Progenitor cell of endocrine pancreas (in vitro differentiated cells): ENCODE data around the gene IL22RA2. TPM values are rescaled to one million over a fixed set of nuclear protein-coding genes. Genes with fewer than 3 reads are reported as not detected.

Experiments used
- DNase-seq: peaks from one replicate; pipeline ENCODE4 v3.0.0; 2021; ENCODE audit warnings: low spot score; ENCODE audit not compliant: unreplicated experiment
- H3K27ac Mint-ChIP-seq: 2 replicates; pipeline ENCODE4 v1.8.0; 2021; ENCODE audit warnings: mild to moderate bottlenecking, moderate library complexity, mixed read lengths
- H3K27me3 Mint-ChIP-seq: 2 replicates; pipeline ENCODE4 v1.8.0; 2021; ENCODE audit warnings: mixed read lengths
- H3K36me3 Mint-ChIP-seq: 2 replicates; pipeline ENCODE4 v1.8.0; 2022; ENCODE audit warnings: mixed read lengths; ENCODE audit not compliant: insufficient read depth
- H3K4me1 Mint-ChIP-seq: 2 replicates; pipeline ENCODE4 v1.8.0; 2021; ENCODE audit warnings: low read depth, mixed read lengths
- H3K4me3 Mint-ChIP-seq: 2 replicates; pipeline ENCODE4 v1.8.0; 2021; ENCODE audit warnings: low read depth, mild to moderate bottlenecking, moderate library complexity, mixed read lengths
- H3K9me3 Mint-ChIP-seq: 2 replicates; pipeline ENCODE4 v1.8.0; 2021; ENCODE audit warnings: low read depth, mixed read lengths
- CTCF ChIP-seq: fragments of 200-600 bp; sonication (generic); IDR thresholded peaks from one replicate; pipeline ENCODE4 v1.5.0; 2021; ENCODE audit warnings: antibody characterized with exemption, mild to moderate bottlenecking; ENCODE audit not compliant: unreplicated experiment
- total RNA-seq: library from RNA; stranded (reverse); gene quantifications from 2 replicates; pipeline ENCODE4 v1.2.1, GENCODE V29; 2021

The IL22RA2 gene
- total RNA-seq, 1 donor from 2014 or later, result not detected

GRCh38 chr6:137099689-137100403, 73.6 kb downstream of the IL22RA2 start:
- no peak for DNase-seq
- no peak for TF ChIP-seq CTCF
- Mint-ChIP-seq H3K9me3 (no peaks in the 10 kb centered on the region), H3K27me3 (no peaks in the 10 kb centered on the region), H3K4me3 (no peak overlapping the region), H3K27ac (peak overlapping the region; percentile 1), H3K4me1 (peaks cover 9% of the 10 kb centered on the region), H3K36me3 (no peaks in the 10 kb centered on the region)

GRCh38 chr6:137097526-137097925, 75.9 kb downstream of the IL22RA2 start:
- H3K4me3 Mint-ChIP-seq, result no peak overlapping the region
- H3K27ac Mint-ChIP-seq, result no peak overlapping the region
- H3K9me3 Mint-ChIP-seq, result no peaks in the 10 kb centered on the region
- DNase-seq, result no peak
- H3K4me1 Mint-ChIP-seq, result peaks cover 9% of the 10 kb centered on the region
- no peaks in the 10 kb centered on the region for H3K36me3 Mint-ChIP-seq
- no peaks in the 10 kb centered on the region for H3K27me3 Mint-ChIP-seq
- no peak for TF ChIP-seq CTCF

- H3K27me3 Mint-ChIP-seq, result no peaks in the 10 kb centered on the region
- H3K4me1 Mint-ChIP-seq, result peaks cover 10% of the 10 kb centered on the region
- no peak overlapping the region for H3K27ac Mint-ChIP-seq
- H3K9me3 Mint-ChIP-seq, result no peaks in the 10 kb centered on the region
- no peak for DNase-seq
- no peak for TF ChIP-seq CTCF
- H3K4me3 Mint-ChIP-seq, result no peak overlapping the region
- H3K36me3 Mint-ChIP-seq, result no peaks in the 10 kb centered on the region
Observed at GRCh38 chr6:137097057-137097456, 76.4 kb downstream of the IL22RA2 start.

GRCh38 chr6:137095651-137096238, 77.7 kb downstream of the IL22RA2 start:
- Mint-ChIP-seq H3K36me3 (no peaks in the 10 kb centered on the region), H3K4me1 (peaks cover 10% of the 10 kb centered on the region), H3K9me3 (peaks cover 10% of the 10 kb centered on the region), H3K27me3 (no peaks in the 10 kb centered on the region), H3K27ac (no peak overlapping the region), H3K4me3 (no peak overlapping the region)
- no peak for TF ChIP-seq CTCF
- DNase-seq, result no peak

GRCh38 chr6:137095093-137095492, 78.4 kb downstream of the IL22RA2 start:
- Mint-ChIP-seq H3K27ac (no peak overlapping the region), H3K36me3 (peaks cover 1% of the 10 kb centered on the region), H3K4me3 (no peak overlapping the region), H3K4me1 (peaks cover 10% of the 10 kb centered on the region), H3K27me3 (no peaks in the 10 kb centered on the region), H3K9me3 (peaks cover 15% of the 10 kb centered on the region)
- no peak for TF ChIP-seq CTCF
- no peak for DNase-seq
